ENCODE results near the gene EPN3.

- no peak for TF ChIP-seq POLR2A (IDR thresholded peaks at IDR 0.05)
- TF ChIP-seq CTCF (IDR thresholded peaks at IDR 0.05), result no peak
- TF ChIP-seq POLR2AphosphoS5 (IDR thresholded peaks at IDR 0.05), result no peak
These were observed 14.1 kb downstream of the EPN3 start for GRCh38 chr17:50546701-50547034.

Measured in breast epithelium (tissue), 3 donors.